Measurements from ENCODE around the gene HRAS.
A peak's percentile ranks its signal among the peaks of the same experiment; 100 is the strongest.

The HRAS gene

GRCh38 chr11:553083-553987 is 18.0 kb upstream of the HRAS start:
- DNase-seq = no peak

GRCh38 chr11:551596-551995 is 16.2 kb upstream of the HRAS start:
- DNase-seq = no peak

- no peak for DNase-seq
Measured at GRCh38 chr11:551131-551530, 15.8 kb upstream of the HRAS start.

GRCh38 chr11:550746-551085 is 15.3 kb upstream of the HRAS start:
- no peak for DNase-seq

GRCh38 chr11:550021-550745 is 14.8 kb upstream of the HRAS start:
- no peak for DNase-seq

- DNase-seq = no peak
Measured at GRCh38 chr11:548700-549603, 13.6 kb upstream of the HRAS start.

GRCh38 chr11:545171-545570 is 9.8 kb upstream of the HRAS start:
- DNase-seq = no peak

- DNase-seq = no peak
Measured at GRCh38 chr11:544817-545166, 9.4 kb upstream of the HRAS start.

- DNase-seq = no peak
Measured at GRCh38 chr11:541433-541885, 6.1 kb upstream of the HRAS start.

GRCh38 chr11:540583-541432 is 5.4 kb upstream of the HRAS start:
- no peak for DNase-seq

GRCh38 chr11:539971-540481 is 4.7 kb upstream of the HRAS start:
- DNase-seq = no peak

- no peak for DNase-seq
Measured at GRCh38 chr11:538431-539051, 3.2 kb upstream of the HRAS start.

- DNase-seq = no peak
Measured at GRCh38 chr11:537622-538430, 2.5 kb upstream of the HRAS start.

- DNase-seq = peak; percentile 94
Measured at GRCh38 chr11:536841-537621, 1.7 kb upstream of the HRAS start, which contains the start of gene LRRC56. LRRC56 (plus strand) TSS chr11:537527; CDS start chr11:540685, 3,158 bp downstream.

GRCh38 chr11:535210-535518 is 212 bp downstream of the HRAS start:
- DNase-seq = no peak

- peak; percentile 51 for DNase-seq
Measured at GRCh38 chr11:534396-535209, 773 bp downstream of the HRAS start.

GRCh38 chr11:533586-534395 is 1.6 kb downstream of the HRAS start:
- DNase-seq = no peak

GRCh38 chr11:532986-533585 is 2.3 kb downstream of the HRAS start:
- no peak for DNase-seq

All from CD4-positive, alpha-beta T cell treated with Interleukin-17A for 4 hours (primary cell).